GM18858 (cell line): ENCODE measurements around the gene LSAMP.
A peak's percentile ranks its signal among the peaks of the same experiment; 100 is the strongest.
"Not testable (repeated sequence)": the region's sequence is repeated elsewhere in the genome, so short reads cannot be mapped to it uniquely, and the experiment has no call there.

Experiments used
- ATAC-seq: cut with Tn5 transposase; IDR thresholded peaks from one replicate; pipeline ENCODE4 v1.9.1; 2021; ENCODE audit not compliant: unreplicated experiment

The LSAMP gene

DNA sequence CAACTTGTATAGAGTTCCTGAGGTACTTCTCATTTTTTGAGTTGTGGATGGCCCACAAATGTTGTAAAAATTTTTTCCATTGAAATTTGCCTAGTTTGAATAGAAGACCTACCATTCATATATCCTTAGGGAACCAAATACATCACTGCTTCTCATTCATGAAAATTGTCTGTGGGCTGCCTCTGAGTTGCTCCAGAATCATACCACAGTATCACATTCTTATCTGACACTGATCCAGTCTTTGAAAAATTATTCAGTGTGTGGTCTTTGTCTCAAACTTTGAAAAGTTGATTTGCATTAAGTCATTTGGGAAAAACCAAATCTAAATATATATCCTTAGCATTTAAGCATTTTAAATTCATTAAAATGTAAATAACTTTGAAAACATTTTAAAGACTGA lies 321.1 kb downstream of the LSAMP start:
- no peak for ATAC-seq

DNA sequence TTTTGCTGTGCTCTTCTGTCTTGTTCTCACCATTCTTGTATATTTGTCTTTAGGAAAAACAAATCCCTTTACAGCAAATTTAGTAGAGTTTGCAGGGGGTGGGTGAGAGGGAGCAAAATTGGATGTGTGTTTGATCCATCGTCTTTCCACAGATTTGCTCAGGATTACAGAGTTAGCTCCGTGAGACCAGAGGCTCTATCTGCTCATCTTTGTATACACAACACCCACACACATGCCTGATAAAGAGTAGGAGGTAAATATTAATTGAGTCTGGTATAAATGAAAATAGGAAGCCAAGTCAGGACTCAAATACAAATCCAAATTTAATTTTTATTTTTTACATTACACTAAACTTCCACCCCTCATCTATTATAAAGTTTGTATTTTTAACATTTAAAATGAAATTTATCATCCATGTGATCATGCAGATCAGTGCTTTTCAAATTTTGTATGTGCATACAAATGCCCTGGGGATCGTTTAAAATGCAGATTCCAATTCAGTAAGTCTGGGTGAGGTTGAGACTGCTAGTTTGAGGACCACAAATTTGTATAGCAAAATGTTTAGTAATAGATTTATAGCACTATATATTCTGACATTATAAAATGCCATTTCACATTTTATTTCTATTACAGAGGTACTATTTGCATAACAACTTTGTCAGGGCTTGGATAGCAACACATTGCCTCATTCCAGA lies 326.7 kb downstream of the LSAMP start:
- ATAC-seq = no peak

DNA sequence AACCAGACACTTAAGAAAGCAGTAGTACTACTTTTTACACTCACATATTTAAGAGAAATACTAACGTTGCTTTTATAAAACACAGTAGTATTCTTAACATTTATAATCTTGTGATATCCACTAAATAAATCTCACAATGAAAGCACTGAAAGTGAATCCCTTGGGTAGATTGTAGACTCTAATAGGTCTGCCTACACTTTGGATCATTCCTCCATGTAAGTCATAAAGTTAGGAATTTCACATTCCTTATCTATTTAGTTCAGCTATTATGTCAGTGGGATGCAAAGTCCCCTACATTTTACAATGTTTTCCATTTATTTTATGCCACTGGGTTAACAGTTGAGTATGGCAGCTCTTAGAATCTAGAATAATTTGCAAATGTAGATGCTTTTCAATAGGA lies 330.7 kb downstream of the LSAMP start:
- no peak for ATAC-seq

DNA sequence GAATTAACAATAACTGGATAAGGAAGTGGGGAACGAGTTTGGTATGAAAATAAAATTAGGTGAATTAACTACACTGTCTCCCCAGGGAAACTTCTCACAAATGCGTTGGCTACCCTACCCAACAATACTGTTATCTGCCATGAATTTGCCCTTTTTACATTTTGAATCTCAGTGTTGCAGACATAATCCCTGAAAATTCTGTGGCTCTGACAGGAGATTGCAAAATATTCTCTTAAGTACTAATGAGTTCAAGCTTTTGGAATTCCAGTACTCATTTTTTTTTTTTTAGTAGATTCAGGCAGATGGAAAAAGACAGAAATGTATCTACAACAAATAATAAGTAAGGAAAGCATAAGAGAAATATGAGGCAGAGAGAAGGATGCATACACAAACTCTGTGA lies 332.6 kb downstream of the LSAMP start:
- ATAC-seq = no peak

- ATAC-seq = no peak
These were observed 333.5 kb downstream of the LSAMP start for GRCh38 chr3:116111765-116112164.

GRCh38 chr3:116103868-116104530 lies 341.3 kb downstream of the LSAMP start:
- no peak for ATAC-seq

GRCh38 chr3:116102037-116102436 lies 343.2 kb downstream of the LSAMP start:
- no peak for ATAC-seq

- ATAC-seq = no peak
These were observed 348.1 kb downstream of the LSAMP start for GRCh38 chr3:116097226-116097625.

DNA sequence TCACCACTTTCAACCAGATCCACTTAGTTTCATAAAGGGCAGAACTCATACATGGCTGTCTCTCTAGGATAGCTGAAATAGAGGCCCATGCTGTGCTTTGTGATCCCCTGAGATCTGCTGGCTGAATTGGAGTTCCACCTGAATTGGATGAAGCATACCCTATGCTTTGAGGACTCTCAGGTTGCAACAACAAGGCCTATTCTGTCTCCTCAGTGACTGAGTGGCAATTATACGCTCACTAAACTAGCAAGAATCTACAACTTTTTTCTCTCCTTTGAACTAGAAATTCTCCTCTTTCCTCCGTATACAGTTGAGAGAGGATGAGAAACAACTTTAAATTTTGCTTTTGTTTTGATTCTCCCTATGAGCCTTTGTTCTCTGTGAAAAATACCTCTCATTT lies 348.7 kb downstream of the LSAMP start:
- no peak for ATAC-seq

DNA sequence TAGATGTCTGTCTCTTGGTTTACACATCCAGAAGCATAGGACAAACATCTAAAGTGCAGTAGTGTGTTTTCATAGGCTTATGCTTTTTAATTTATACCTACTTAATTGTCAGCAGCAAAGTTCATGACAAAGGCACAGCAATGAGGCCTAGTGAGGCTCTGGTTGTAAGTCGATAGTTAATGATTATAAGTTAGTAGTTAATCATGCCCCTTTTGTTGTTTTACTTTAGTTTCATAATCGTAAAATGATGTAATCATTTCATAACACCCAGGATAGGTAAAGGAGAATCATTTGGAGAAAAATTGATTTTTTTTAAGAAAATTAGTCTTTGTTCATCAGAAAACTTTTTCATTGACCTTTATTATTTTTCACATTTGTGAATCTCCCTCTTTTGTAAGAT lies 351.9 kb downstream of the LSAMP start:
- ATAC-seq = no peak

GRCh38 chr3:116087426-116087825 lies 357.9 kb downstream of the LSAMP start:
- no peak for ATAC-seq

- no peak for ATAC-seq
These were observed 360.1 kb downstream of the LSAMP start for GRCh38 chr3:116084999-116085791.

DNA sequence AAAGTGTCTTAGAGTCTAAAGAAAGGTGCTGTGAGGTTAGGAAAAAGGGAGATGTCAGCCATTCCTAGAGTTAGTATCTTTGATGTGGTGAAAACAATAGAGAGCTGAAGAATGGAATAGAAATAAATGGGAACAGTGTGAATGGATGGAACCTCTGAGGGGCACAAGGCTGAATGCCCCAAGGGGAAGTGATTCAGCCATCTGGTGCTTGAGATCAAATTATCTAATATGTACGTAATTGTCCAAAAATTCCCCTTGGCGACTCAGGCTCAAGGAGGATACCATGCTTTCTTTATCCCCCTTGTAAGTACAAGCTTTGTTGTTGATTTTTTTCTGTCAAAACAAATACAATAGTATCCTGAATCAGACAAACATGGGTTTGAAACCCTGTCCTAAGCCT lies 361.6 kb downstream of the LSAMP start:
- ATAC-seq = no peak

- ATAC-seq = no peak
These were observed 366.7 kb downstream of the LSAMP start for GRCh38 chr3:116078561-116078960.

DNA sequence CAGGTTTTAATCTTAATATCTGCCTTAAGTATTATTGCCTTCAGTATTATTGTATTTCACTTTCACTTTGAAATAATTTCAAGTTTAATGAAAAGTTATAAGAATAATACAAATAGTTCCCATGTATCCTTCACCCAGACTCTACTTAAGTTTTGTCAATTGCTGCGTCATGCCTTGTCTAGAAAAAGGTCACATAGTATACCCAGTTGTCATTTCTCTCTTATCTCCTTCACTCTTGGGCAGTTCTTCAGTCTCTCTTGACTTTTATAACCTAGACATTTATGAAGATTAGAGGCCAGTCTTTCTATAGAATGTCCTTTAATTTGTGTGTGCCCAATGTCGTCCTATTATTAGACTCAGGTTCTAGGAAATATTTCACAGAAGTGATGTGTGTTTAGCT lies 367.7 kb downstream of the LSAMP start:
- ATAC-seq = no peak

- no peak for ATAC-seq
These were observed 368.2 kb downstream of the LSAMP start for GRCh38 chr3:116077059-116077458.

DNA sequence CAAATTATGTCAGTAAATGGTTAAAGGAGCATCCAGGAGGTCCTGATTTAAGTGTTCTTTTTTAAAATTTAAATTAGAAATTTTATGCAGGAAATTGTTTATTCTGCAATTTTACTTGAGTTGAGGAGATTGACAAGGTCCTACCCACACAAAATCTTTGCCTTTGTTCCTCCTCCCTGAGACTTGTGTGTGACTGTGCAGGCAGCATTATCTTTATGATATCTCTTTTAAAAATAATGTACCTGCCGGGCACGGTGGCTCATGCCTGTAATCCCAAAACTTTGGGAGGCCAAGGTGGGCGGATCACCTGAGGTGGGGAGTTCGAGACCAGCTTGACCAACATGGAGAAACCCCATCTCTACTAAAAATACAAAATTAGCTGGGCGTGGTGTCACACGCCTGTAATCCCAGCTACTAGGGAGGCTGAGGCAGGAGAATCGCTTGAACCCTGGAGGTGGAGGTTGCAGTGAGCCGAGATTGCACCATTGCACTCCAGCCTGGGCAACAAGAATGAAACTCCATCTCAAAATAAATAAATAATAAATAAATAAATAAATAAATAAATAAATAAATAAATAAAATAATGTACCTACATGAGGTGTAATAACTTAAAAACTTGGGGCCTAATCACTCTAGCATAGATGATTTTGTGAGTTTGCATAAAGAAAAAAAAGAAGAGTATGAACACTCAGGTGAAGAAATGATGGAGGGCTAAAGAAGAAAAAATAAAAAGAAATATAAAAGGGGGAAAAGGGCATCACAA lies 374.6 kb downstream of the LSAMP start:
- ATAC-seq = not testable (repeated sequence)

GRCh38 chr3:116070061-116070460 lies 375.2 kb downstream of the LSAMP start:
- ATAC-seq = no peak

DNA sequence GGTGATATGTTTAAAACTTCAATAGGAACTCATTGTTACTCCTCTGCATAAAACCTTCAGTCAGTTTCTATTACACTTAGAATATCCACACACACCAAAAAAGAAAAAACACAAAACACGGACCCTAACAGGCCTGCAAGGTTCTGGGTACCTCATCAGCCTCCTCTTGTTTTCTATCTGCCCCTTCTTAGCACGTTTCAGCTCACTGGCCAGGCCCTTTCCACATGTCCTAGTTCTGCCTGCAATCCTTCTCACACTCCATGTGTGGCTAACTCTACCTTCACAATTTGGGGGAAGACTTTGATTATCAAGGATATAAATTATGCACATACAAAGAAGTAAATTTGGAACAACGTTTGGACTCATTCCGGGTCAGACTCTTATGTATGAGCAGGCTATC lies 376.3 kb downstream of the LSAMP start:
- no peak for ATAC-seq

GRCh38 chr3:116067326-116067725 lies 378.0 kb downstream of the LSAMP start:
- peak; percentile 99 for ATAC-seq

DNA sequence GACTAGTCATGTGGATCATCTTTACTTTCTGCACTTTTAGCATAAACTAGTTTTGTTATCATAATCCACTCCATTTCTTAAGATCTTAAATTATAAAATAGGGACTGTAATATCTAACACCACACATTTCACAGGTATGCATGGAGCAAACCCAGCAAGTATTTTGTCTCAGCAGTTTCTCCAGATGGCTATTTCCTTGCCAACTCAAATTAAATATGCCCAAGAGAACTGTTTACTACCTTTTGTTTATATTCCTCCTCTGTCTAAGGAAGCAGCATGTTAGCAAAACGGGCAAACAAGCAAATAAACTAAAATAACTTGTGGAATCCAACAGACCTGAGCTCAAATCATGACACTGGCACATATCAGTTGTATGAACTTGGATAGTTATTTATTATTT lies 379.8 kb downstream of the LSAMP start:
- no peak for ATAC-seq
